22Rv1 (cell line): ENCODE results near the gene RELA.

Experiments
- H3K27ac ChIP-seq: fragments of 450-650 bp; 2 replicates; pipeline ENCODE4 v1.5.1; 2017
- ZFX ChIP-seq: fragments of 450-650 bp; IDR thresholded peaks from 2 replicates; pipeline ENCODE4 v1.6.1; 2017; ENCODE audit warnings: antibody characterized with exemption, borderline replicate concordance
- TF ChIP-seq, protein P1 (sequence below): fragments of 450-650 bp; IDR thresholded peaks from 2 replicates; pipeline ENCODE4 v1.5.1; 2017; ENCODE audit warnings: mild to moderate bottlenecking

RELA gene

DNA sequence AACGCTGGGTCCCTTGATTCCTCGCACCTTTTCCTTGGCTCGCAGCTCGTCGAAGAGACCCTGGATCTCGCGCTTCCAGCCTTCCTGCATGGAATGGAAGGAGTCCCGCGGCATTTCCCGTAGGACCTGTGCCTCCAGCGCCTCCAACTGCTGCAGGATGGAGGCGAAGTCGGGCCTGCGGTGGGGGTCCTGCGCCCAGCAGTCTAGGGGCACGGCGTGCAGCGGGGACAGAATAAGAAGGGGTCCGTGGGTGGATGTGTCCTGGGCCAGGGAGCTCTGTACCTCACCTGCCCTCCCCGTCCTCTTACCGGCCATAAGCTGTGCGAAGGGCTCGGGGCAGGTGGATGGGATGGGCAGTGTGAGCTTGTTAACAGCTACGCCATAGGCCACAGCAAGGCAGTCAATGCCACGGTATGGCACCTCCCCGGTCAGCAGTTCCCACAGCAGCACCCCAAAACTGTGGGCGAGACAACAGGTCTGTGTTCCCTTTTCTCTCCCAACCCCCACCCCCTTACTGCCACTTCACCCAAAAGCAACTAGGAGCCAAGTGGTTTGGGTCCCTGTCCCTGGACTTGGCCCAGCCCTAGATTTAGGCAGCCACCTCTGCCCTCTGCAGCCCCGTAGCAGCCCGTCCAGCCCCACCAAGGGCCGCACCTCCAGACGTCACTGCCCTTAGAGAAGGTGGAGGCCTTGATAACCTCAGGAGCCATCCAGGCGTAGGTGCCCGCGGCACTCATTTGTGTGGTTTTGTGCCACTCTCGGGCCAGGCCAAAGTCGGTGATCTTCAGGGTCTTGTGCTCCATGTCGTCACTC is 54.9 kb downstream of the RELA start:
- H3K27ac ChIP-seq: peak overlapping the region; percentile 87
- TF ChIP-seq ZFX: no peak

GRCh38 chr11:65606876-65607613 is 55.7 kb downstream of the RELA start:
- H3K27ac ChIP-seq: peak overlapping the region; percentile 87
- TF ChIP-seq, protein P1, sequence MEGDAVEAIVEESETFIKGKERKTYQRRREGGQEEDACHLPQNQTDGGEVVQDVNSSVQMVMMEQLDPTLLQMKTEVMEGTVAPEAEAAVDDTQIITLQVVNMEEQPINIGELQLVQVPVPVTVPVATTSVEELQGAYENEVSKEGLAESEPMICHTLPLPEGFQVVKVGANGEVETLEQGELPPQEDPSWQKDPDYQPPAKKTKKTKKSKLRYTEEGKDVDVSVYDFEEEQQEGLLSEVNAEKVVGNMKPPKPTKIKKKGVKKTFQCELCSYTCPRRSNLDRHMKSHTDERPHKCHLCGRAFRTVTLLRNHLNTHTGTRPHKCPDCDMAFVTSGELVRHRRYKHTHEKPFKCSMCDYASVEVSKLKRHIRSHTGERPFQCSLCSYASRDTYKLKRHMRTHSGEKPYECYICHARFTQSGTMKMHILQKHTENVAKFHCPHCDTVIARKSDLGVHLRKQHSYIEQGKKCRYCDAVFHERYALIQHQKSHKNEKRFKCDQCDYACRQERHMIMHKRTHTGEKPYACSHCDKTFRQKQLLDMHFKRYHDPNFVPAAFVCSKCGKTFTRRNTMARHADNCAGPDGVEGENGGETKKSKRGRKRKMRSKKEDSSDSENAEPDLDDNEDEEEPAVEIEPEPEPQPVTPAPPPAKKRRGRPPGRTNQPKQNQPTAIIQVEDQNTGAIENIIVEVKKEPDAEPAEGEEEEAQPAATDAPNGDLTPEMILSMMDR: peak; percentile 11; the same call in 1 of the 2 replicates
- no peak for TF ChIP-seq ZFX

DNA sequence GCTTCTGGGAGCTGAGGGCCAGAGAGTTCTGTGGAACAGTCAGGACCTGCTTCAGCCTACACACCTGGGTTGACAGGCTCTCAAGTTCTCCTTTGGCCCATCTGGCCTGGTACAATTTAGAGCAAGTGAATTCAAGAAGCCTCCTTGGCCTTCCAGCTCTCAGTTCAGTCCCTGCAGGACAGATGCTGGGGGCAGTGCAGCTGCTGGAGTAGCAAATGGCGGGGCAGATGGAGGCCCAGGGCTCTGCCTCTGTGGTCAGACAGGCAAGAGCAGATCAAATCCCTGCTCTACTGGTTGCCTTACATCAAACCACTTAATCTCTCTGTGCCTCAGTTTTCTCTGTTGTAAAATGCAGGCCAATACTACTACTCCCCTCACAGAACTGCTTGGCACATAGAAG is 58.5 kb downstream of the RELA start:
- no peak overlapping the region for H3K27ac ChIP-seq
- TF ChIP-seq, protein P1: no peak
- TF ChIP-seq ZFX: no peak
